IgD-negative memory B cell (primary cell): ENCODE data around the gene SOCS6. TPM values are rescaled to one million over a fixed set of nuclear protein-coding genes. Genes with fewer than 3 reads are reported as not detected.

Experiments
- H3K27ac Mint-ChIP-seq, 3 donors: one replicate each; pipeline ENCODE4 v1.8.0; 2020 to 2022; ENCODE audit warnings: mild to moderate bottlenecking in 3 of 3, mixed read lengths in 3 of 3, moderate library complexity in 1 of 3
- H3K27me3 Mint-ChIP-seq: one replicate; pipeline ENCODE4 v1.8.0; 2021; ENCODE audit warnings: mixed read lengths
- H3K36me3 Mint-ChIP-seq: one replicate; pipeline ENCODE4 v1.8.0; 2020; ENCODE audit warnings: mild to moderate bottlenecking, mixed read lengths
- H3K4me1 Mint-ChIP-seq, 3 donors: one replicate each; pipeline ENCODE4 v1.8.0; 2020 to 2022; ENCODE audit warnings: mixed read lengths in 3 of 3, mild to moderate bottlenecking in 1 of 3
- H3K4me3 Mint-ChIP-seq, 4 donors: one replicate each; pipeline ENCODE4 v1.8.0; 2020 to 2022; ENCODE audit warnings: mild to moderate bottlenecking in 4 of 4, mixed read lengths in 4 of 4, moderate library complexity in 3 of 4
- H3K9me3 Mint-ChIP-seq, 3 donors: one replicate each; pipeline ENCODE4 v1.8.0; 2020 to 2021; ENCODE audit warnings: mixed read lengths in 3 of 3, mild to moderate bottlenecking in 1 of 3
- polyA plus RNA-seq: library from polyadenylated mRNA; unstranded; fragments of 300-500 nt; fragmentation: Illumina TruSeq; gene quantifications from one replicate; pipeline ENCODE4 v1.2.3, GENCODE V29; 2021

SOCS6 gene
- polyA plus RNA-seq, 1 donor from 2014 or later: 0.25 TPM

DNA sequence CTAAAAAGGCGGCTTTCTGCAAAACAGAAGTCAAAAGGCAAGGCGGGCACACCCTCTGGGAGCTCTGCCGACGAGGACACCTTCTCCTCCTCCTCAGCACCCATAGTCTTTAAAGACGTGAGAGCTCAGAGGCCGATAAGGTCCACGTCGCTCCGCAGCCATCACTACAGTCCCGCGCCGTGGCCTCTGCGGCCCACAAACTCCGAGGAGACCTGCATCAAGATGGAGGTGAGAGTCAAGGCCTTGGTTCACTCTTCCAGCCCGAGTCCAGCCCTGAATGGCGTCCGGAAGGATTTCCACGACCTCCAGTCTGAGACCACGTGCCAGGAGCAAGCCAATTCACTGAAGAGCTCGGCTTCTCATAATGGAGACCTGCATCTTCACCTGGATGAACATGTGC is 36.1 kb downstream of the SOCS6 start:
- Mint-ChIP-seq H3K9me3 (peaks cover 0 to 3% (median 0%) of the 10 kb centered on the region in 3 donors), H3K36me3 (no peaks in the 10 kb centered on the region), H3K27me3 (no peaks in the 10 kb centered on the region), H3K4me1 (peaks cover 0 to 7% (median 4%) of the 10 kb centered on the region in 3 donors), H3K4me3 (no peak overlapping the region), H3K27ac (no peak overlapping the region)

DNA sequence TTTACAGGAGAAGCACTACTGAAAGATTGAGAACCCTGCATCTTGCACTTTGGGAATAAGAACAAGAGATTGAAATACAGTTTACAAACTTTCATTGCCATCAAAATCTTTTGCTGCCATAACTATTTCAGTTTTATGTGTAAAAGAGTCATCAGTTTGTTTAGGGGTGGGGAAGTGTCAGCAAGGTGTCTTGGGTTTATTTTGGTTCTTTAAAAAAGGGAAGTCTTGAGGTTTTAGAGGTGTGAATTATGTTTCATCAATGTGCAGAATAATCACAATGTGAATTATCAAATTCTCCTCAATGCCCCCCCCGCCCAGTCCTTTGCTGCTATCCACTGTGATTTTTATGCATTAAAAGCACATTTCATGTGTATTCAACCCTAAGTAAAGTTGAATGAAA is 37.4 kb downstream of the SOCS6 start:
- Mint-ChIP-seq H3K9me3 (peaks cover 0 to 3% (median 0%) of the 10 kb centered on the region in 3 donors), H3K4me3 (no peak overlapping the region), H3K27me3 (no peaks in the 10 kb centered on the region), H3K27ac (no peak overlapping the region), H3K36me3 (no peaks in the 10 kb centered on the region), H3K4me1 (peaks cover 0 to 7% (median 4%) of the 10 kb centered on the region in 3 donors)

DNA sequence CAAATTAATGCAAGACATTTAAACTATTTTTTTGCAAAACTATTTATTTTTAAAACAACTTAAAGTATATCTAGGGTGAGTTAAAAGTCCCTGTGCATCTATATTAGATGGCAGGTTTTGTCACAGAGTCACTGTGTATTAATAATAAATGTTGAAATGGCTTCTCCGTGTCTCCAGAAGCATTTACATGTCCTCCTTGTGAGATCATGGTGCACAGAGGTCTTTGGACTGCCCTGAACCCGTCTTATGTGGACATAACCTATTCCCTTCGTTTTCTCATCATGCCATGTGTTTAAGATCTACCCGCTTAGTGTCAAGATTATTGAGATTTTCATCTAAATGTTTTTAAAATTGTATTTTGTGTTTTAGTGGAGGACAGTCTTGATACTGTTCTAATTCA is 39.3 kb downstream of the SOCS6 start:
- H3K36me3 Mint-ChIP-seq: no peaks in the 10 kb centered on the region
- peaks cover 0 to 3% (median 2%) of the 10 kb centered on the region in 3 donors for H3K9me3 Mint-ChIP-seq
- no peak overlapping the region for H3K27ac Mint-ChIP-seq
- H3K4me3 Mint-ChIP-seq: no peak overlapping the region
- H3K4me1 Mint-ChIP-seq: peaks cover 0 to 7% (median 4%) of the 10 kb centered on the region in 3 donors
- no peaks in the 10 kb centered on the region for H3K27me3 Mint-ChIP-seq

DNA sequence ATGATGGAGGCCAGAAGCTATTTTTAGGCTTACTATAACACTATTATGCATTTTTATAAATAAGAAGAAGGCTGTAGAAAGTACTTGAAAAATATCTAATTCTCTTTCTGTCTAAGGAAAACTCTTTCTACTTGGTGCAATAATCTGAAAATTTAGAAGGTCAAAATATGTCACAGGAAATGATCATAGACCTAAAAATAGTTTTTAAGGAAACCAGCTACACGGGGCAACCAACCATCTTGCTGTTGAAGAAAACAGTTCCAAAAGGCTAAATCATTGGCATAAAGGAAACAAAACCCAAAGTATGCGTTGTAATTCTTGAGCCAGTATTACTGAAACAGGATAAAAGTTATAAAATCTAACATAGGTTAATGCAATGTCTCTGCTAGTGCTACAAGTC is 40.2 kb downstream of the SOCS6 start:
- H3K4me3 Mint-ChIP-seq: no peak overlapping the region
- no peak overlapping the region for H3K27ac Mint-ChIP-seq
- H3K9me3 Mint-ChIP-seq: peaks cover 0 to 3% (median 0%) of the 10 kb centered on the region in 3 donors
- H3K36me3 Mint-ChIP-seq: no peaks in the 10 kb centered on the region
- no peaks in the 10 kb centered on the region for H3K27me3 Mint-ChIP-seq
- peaks cover 0 to 7% (median 4%) of the 10 kb centered on the region in 3 donors for H3K4me1 Mint-ChIP-seq

DNA sequence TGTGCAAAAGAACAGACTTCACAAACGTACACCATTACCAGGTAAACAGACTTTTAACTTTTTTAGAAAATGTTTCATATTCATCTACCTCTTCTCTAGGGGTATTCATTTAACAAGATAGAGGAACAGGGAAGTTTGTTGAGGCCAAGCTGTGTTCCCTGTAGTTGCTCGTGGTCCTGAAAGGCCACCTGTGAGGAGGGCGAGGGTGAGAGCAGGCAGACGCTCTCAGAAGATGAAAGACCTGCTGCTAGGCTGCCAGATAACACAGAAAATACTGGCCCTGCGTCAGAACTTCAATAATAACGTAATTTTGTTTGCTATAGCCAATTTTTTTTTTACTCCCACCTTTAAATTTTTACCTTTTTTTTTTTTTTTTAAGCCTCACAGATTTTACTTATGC is 42.0 kb downstream of the SOCS6 start:
- Mint-ChIP-seq H3K9me3 (peaks cover 3 to 7% (median 5%) of the 10 kb centered on the region in 3 donors), H3K36me3 (no peaks in the 10 kb centered on the region), H3K27me3 (no peaks in the 10 kb centered on the region), H3K27ac (peak overlapping the region in 1 of 3 donors; percentile 27), H3K4me3 (no peak overlapping the region), H3K4me1 (peaks cover 0 to 7% (median 4%) of the 10 kb centered on the region in 3 donors)

DNA sequence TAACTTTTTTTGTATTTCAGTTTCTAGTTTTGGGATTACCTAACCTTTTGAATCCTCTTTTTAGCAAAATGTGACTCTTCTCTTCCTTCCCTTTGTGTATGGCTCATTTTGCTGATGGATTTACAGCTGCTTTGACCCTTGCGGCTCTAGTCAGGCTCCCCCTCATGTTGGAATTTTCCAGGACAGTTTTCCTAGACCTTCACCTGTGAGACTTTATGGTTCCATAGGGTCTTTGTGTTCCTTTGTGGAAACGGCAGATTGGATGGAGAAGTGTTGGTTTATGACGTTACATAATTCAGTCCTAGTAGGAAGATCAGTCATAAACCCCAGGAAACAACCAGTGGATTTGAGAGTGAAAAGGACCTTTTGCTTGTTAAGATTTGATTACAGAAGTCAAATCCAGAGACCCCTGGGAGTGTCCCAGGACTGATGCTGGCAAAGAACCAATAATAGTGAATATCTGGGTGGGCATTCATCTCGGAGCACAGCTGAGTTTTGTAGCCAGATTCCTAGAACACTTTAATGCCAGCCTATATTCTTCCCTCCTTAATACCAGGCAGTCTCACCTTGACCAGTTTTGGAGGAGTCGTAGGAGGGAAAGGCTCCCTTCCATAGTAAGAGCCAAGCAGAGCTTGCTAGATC is 42.7 kb downstream of the SOCS6 start:
- no peak overlapping the region for H3K4me3 Mint-ChIP-seq
- H3K36me3 Mint-ChIP-seq: no peaks in the 10 kb centered on the region
- no peaks in the 10 kb centered on the region for H3K27me3 Mint-ChIP-seq
- H3K4me1 Mint-ChIP-seq: peaks cover 0 to 4% (median 3%) of the 10 kb centered on the region in 3 donors
- H3K27ac Mint-ChIP-seq: no peak overlapping the region
- H3K9me3 Mint-ChIP-seq: peaks cover 3 to 7% (median 5%) of the 10 kb centered on the region in 3 donors

GRCh38 chr18:70332694-70333093 is 43.8 kb downstream of the SOCS6 start:
- Mint-ChIP-seq H3K27me3 (no peaks in the 10 kb centered on the region), H3K27ac (no peak overlapping the region), H3K36me3 (no peaks in the 10 kb centered on the region), H3K9me3 (peaks cover 3 to 7% (median 5%) of the 10 kb centered on the region in 3 donors), H3K4me1 (peaks cover 0 to 4% (median 3%) of the 10 kb centered on the region in 3 donors), H3K4me3 (no peak overlapping the region)

DNA sequence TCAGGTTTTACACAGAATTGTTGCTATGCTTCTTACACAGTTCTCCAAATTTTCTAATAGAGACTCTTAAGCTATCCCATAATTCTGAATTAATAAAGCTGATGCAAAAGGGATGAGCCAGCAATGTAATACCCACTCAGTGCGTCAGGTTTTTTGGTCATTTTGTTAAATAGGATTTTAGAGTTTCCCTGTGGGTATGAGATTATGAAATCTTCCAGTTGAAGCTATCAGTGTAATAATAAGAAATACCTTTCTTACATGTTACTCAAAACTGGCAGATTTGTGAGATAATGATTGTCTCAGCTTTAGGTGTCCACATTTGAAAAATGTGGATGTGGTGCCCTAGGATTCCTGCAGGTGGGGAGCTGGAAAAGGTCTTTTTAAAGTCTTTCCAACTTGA is 44.5 kb downstream of the SOCS6 start:
- no peaks in the 10 kb centered on the region for H3K27me3 Mint-ChIP-seq
- no peaks in the 10 kb centered on the region for H3K36me3 Mint-ChIP-seq
- H3K9me3 Mint-ChIP-seq: peaks cover 3 to 7% (median 5%) of the 10 kb centered on the region in 3 donors
- H3K4me3 Mint-ChIP-seq: no peak overlapping the region
- H3K4me1 Mint-ChIP-seq: peaks cover 0 to 4% (median 3%) of the 10 kb centered on the region in 3 donors
- no peak overlapping the region for H3K27ac Mint-ChIP-seq

GRCh38 chr18:70333757-70334156 is 44.9 kb downstream of the SOCS6 start:
- H3K9me3 Mint-ChIP-seq: peaks cover 3 to 7% (median 5%) of the 10 kb centered on the region in 3 donors

GRCh38 chr18:70334264-70334663 is 45.4 kb downstream of the SOCS6 start:
- Mint-ChIP-seq H3K27me3 (no peaks in the 10 kb centered on the region), H3K4me3 (no peak overlapping the region), H3K36me3 (no peaks in the 10 kb centered on the region), H3K27ac (no peak overlapping the region), H3K9me3 (peaks cover 3 to 7% (median 5%) of the 10 kb centered on the region in 3 donors), H3K4me1 (peaks cover 0 to under 1% (median 0%) of the 10 kb centered on the region in 3 donors)

More at GRCh38 chr18:70333757-70334156, 44.9 kb downstream of the SOCS6 start:
- Mint-ChIP-seq H3K4me1 (peaks cover 0 to 4% (median 1%) of the 10 kb centered on the region in 3 donors), H3K27me3 (no peaks in the 10 kb centered on the region), H3K4me3 (no peak overlapping the region), H3K27ac (no peak overlapping the region), H3K36me3 (no peaks in the 10 kb centered on the region)

- H3K9me3 Mint-ChIP-seq: peaks cover 3 to 7% (median 5%) of the 10 kb centered on the region in 3 donors
- no peak overlapping the region for H3K4me3 Mint-ChIP-seq
- no peaks in the 10 kb centered on the region for H3K27me3 Mint-ChIP-seq
- no peak overlapping the region for H3K27ac Mint-ChIP-seq
- H3K36me3 Mint-ChIP-seq: no peaks in the 10 kb centered on the region
- no peaks in the 10 kb centered on the region for H3K4me1 Mint-ChIP-seq
These were observed 46.0 kb downstream of the SOCS6 start for GRCh38 chr18:70334728-70335329.

DNA sequence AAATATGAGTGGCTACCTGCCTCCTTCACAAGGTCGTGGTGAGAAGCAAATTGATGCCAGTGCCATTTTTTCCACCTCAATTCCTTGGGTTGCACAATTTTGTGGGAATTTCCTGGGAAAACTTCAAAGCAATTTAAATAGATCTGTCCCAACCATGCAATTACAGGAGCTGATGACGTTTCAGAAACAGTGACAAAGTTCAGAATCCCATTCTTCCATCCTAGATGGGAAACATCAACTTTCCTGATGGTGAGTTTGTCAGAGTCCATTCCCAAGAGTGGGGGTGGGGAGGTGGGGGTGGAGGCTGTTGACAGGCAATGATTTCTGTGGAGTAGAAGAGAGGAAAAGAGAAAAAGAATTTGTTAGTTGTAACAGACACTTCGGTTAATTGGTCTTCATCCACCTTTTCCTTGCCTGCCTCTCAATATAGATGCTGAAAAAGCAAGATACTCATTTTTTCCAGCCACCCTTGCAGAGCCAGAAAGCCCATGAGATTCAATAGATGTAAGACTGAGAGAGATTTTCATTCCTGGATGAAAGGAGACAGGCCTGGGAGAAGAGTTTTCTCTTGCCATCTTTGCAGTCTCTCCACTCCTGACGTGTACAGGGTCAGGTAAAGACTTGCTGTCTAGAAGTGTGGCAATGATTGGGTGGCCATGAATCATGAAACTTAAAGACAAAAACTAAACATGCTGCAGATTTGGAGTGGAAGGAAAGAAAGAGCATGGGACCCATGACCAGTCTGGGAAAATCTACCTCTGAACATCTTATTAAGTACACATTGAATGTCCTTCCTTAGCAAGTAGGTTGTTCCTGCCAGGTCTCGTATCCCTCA is 47.3 kb downstream of the SOCS6 start:
- Mint-ChIP-seq H3K4me1 (no peaks in the 10 kb centered on the region), H3K36me3 (no peaks in the 10 kb centered on the region), H3K27me3 (no peaks in the 10 kb centered on the region), H3K4me3 (no peak overlapping the region), H3K9me3 (peaks cover 3 to 7% (median 5%) of the 10 kb centered on the region in 3 donors), H3K27ac (no peak overlapping the region)

- Mint-ChIP-seq H3K27ac (no peak overlapping the region), H3K4me1 (no peaks in the 10 kb centered on the region), H3K4me3 (no peak overlapping the region), H3K9me3 (peaks cover 1 to 7% (median 5%) of the 10 kb centered on the region in 3 donors), H3K36me3 (no peaks in the 10 kb centered on the region), H3K27me3 (no peaks in the 10 kb centered on the region)
These were observed 48.5 kb downstream of the SOCS6 start for GRCh38 chr18:70337139-70337972.

DNA sequence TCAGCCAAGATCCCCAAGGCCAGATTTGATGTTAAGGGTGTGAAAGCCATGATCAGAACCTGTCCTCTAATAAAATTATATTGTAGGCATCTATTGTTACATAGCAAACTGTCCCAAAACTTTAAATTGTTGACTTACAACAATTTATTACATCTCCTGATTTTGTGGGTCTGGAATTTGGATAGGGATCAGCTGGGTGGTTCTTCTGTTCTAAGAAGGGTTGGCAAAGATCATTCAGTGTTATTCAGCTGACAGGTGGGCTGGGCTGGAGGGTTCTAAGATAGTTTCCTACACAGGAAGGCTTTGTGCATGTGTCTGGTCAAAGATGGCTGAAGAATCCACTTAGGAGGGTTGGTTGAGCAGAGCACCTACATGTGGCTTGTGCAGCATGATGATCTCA is 50.0 kb downstream of the SOCS6 start:
- Mint-ChIP-seq H3K9me3 (peaks cover 0 to 7% (median 5%) of the 10 kb centered on the region in 3 donors), H3K4me1 (no peaks in the 10 kb centered on the region), H3K27me3 (no peaks in the 10 kb centered on the region), H3K27ac (no peak overlapping the region), H3K36me3 (no peaks in the 10 kb centered on the region), H3K4me3 (no peak overlapping the region)
